GM21447 (cell line): ENCODE measurements around the gene NDE1.

Experiments used
- ATAC-seq: cut with Tn5 transposase; IDR thresholded peaks from one replicate; pipeline ENCODE4 v1.9.1; 2021; ENCODE audit not compliant: unreplicated experiment

The NDE1 gene

DNA sequence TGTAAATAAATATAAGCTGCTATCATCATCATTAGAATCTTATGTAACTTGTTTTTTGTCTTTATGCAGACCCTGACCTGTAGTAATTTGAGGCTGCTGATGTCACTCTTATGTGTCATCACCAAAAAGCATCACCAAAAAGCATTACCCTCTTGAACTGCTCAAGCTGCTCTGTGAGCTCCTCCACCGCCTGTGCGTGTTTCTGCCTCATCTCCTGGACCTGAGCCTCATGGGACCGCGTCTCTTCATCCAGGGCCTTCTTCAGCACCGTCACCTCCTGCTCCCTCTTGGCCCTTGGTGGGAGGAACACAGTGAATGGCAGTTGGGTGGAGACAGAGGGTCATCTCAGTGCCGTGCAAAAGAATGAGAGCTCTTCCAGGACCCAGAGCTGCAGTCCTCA lies 82.4 kb downstream of the NDE1 start:
- ATAC-seq: no peak

DNA sequence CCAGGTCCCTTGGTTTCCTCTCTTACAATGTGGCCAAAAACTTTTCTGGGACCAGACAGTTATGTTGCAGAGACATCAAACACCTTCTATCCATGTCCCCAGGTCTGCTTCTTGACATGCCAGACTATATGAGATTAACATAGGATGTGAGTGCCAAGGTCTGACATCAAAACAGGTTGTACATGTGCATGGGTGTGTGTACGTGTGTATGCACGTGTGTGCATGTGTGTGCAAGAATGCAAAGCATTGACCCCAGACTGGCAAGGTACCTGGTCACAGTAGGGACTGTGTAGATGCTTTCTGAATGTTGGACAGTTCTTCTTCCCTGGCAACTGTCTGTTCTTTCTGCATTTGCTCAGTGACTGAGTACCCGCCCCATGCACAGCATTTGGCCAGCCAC lies 85.6 kb downstream of the NDE1 start:
- ATAC-seq: no peak

DNA sequence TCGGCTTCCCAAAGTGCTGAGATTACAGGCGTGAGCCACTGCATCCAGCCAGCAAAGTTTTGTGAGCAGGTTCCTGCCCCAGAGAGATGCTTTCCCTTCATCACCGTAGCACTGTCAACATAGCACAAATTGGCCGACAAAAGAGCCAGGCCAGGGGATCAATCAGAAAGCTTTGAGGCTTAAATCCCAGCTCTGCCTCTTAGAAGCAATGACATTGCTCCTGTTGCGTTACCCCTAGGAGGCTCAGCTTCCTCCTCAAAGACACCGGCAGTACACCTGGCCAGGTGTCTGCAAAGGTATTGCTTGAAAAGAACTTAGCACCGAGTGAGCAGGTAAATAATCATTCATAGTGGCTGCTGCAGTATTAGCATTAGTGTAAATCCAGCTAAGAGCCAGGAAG lies 86.5 kb downstream of the NDE1 start:
- no peak for ATAC-seq

DNA sequence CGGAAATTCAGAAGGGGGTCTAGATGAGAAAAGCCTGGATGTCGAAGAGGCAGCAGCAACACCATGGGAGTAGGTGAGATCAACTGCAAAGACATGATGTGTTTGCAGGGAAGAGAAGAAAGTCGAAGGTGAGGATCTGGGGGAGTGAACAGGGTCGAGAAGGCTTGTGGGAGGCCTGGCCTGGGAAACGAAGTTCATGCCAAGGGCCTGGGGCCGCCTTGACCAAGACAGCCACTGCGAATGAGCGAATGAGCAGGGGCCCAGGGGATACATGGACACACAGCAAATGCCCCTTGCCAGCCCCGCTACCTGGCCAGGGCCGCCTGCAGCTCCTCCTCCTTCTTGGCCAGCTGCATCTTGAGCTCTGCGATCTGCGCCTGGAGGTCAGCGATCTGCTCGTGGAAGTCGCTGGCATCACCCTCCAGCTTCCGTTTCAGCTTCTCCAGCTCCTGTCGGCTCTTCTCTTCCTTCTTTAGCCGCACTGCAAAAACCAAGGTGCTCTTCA lies 87.1 kb downstream of the NDE1 start:
- ATAC-seq: no peak

DNA sequence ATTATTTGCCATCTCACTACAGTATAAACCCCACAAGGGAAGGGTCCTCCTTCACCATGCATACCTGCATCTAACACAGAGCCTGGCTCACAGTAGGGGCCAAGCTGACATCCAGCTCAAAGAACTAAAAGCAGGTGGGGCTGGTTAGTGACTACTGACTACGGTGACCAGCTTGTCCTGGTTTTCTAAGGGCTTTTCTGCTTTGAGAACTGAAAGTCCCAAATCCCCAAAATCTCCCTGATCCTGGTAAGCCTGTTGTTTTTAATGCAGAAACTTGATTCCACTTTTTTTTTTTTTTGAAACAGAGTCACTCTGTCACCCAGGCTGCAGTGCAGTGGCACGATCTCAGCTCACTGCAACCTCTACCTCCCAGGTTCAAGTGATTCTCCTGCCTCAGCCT lies 89.4 kb downstream of the NDE1 start:
- no peak for ATAC-seq

DNA sequence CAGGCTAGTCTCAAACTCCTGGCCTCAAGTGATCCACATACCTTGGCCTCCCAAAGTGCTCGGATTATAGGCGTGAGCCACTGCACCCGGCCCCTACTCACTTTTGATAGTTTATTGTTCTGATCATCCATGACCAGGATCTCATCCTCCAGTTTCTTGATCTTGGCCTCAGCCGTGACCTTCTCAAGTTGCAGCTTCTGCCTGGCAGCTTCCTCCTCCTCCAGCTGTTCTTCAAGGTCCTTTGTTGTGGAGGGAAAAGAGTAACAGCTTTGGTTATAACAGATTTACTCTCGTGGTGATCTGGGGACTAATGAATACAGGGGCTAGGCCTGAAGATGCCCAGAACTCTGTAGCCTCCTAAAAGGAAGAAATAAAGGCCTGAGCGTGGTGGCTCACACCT lies 89.9 kb downstream of the NDE1 start:
- ATAC-seq: no peak

DNA sequence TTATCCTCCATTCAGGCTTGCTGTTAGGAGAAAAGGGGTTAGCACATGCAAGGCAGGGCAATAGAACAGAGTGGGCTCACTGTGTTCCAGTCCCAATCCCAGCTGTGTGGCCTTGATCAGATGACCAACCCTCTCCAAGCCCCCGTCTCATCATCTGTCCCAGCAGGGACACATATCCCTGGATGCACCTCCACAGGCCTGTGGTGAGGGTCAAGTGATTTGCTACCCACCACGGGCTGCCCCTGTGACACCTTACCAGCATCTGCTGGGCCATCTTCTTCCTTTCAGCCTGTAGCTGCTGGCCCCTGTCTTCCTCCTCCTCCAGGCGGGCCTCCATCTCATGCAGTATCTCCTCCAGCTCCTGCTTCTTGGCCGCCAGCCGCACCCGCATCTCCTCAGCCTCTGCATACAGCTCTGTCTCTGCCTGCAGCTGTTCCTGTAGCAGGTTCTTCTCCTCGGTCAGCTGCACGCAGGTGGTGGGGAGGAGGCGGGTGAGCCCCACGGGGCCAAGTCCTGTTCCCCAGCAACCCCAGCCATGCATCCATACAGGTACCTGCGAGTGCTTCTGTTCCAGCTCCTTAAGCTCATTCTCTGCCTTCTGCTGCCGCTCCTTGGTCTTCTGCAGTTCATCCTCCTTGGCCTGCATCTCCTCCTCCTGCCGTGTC lies 91.3 kb downstream of the NDE1 start:
- no peak for ATAC-seq

DNA sequence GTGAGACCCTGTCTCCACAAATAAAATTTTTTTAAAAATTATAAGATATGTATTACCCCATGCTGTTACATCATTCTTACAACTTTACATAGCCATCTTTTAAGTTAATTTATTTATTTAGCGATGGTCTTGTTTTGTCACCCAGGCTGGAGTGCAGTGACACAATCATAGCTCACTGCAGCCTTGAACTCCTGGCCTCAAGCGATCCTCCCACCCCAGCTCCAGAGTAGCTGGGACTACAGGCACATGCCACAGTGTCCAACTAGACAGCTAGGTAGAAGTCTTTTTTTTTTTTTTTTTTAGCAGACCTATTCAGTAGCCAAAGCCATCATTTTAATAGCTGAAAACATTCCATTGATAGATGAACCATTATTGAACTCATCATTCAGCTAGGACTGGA lies 92.7 kb downstream of the NDE1 start:
- ATAC-seq: no peak

DNA sequence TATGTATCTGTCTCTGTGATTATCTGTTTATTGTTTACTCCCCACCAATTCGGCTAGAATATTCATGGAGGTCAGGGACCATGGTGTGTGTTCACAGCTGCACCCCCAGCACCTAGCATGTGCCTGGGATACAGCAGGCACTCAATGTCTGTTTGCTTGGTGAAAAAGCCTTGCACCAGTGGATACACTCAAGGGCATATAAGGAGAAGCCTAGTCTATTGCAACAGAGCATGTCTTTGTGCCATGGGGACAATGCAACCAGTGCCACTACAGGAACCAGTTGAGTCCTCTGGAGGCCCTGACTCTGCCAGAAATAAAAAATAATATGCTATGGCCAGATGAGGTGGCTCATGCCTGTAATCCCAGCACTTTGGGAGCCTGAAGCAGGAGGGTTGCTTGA lies 93.6 kb downstream of the NDE1 start:
- no peak for ATAC-seq

DNA sequence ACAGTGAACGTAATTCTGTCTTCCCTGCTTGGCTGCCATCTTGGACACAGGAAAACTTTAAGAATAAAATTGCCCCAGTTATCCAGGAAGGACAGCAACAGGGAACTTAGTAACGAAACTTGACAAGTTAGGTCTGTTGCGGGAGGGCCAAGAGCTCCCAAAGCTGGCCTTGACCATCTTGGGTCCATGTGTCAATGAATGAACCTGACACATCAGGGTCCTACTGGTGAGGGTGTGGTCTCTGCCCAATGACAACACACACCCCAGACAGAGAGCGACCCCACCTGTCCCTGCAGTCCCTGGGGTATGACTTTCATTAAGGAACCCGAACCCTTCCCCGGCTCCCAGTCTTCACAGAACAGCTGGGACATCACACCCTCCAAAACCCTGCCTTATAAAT lies 96.3 kb downstream of the NDE1 start:
- no peak for ATAC-seq

DNA sequence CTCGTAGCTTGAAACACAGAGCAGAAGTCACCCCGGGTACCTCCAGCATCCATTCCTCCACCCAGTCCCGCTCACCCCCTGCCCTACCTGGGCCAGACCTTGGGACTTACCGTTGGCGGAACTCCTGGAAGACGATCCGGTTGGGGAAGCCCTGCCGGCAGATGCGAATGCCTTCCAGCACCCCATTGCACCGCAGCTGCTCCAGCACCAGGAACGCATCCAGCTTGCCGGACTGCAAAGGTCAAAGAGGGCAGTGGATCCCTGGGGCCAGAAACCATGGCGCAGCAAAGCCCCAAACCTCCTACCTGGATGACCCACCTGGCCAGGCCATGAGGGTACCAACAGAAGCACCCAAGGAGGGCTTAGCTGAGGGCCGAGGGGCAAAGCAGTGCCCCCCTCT lies 97.9 kb downstream of the NDE1 start:
- no peak for ATAC-seq

DNA sequence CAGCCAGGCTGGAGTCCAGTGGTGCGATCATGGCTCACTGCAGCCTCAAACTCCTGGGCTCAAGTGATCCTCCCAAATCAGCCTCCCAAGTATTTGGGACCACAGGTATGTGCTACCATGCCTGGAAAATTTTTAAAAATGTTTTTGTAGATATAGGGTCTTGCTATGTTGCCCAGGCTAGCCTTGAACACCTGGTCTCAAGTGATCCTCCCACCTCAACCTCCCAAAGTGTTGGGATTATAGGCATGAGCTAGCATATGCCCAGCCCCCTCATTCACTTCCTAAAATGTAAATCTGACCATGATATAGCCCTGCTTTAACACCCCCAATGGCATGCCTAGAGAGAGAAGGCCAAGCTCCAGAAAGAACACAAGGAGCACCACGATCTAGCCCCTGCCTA lies 98.6 kb downstream of the NDE1 start:
- no peak for ATAC-seq

DNA sequence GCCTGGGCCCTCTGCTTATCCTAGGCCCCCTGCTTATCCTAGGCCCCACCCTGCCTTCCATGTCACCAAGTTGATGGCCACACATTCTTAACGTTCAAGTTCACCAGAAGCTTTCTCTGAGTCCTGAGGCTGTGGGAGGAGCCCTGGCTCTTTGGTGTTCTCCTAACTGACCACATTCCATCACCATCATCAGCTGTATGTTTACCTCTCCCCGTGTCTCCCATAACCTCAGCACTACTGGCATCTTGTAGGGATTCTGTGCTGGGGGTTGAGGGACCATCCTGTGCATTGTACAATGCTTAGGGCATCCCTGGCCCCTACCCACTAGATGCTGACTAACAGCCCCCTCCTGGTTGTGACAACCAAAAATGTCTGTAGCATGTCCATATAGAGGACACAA lies 99.3 kb downstream of the NDE1 start:
- no peak for ATAC-seq

DNA sequence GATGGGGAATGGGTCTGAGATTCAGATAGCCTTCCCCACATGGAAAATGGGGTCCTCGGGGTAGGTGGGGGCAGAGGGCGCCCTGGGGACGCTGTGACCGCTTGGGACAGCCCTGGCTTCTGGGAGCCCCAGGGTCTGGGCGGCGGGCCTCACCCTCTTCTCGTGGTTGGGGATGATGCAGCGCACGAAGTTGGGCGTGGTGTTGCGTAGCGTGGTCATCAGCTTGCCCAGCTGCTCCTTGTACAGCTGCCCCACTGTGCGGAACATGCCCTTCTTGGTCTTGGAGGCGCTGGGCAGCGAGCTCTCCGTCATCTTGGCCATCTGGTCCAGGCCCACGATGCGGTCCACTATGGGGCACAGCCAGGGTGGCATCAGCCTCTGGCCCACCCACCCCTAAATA lies 99.9 kb downstream of the NDE1 start:
- ATAC-seq: no peak

DNA sequence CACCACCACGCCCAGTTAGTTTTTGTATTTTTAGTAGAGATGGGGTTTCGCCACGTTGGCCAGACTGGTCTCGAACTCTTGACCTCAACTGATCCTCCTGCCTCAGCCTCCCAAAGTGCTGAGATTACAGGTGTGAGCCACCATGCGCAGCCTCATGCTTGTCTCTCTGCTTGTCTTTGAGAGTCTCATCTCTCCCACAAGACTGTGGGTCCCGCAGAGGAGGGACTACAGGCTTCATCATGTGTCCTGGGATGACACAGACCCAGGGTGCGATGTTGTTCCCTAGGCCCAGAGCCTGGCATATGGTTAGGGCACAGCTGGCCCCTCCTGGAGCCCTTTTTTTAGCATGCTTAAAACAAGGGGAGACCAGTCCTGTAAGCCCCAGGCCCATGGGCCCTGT lies 101.9 kb downstream of the NDE1 start:
- ATAC-seq: no peak

DNA sequence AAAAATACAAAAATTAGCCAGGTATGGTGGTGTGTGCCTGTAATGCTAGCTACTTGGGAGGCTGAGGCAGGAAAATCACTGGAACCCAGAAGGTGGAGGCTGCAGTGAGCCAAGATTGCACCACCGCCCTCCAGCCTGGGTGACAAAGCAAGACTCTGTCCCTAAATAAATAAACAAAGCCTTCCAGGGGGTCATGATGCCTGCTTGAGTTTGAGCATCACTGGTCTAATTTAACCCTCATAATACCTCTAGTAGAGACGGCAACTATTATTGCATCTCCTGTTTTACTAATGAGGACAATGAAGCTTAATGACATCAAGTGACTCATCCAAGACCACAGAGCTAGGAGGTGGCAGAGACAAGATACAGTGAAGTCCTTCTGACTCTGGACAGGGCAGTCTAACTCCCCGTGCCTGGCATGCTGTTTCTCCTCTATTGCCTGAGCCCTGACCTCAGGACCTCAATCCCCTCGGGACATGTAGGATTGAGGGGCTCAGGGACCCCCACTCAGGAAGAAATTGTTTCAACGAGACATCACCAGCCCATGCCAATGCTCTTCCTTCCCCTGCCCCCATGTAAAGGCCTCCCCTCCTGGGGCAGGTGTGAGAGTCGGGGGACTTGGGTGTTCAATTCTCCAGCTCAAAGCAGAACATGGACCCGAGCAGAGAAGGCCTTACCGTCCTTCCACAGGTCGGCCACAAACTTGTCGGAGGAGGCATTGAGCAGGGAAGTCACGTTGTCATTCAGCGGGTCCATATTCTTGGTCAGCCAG lies 102.9 kb downstream of the NDE1 start:
- ATAC-seq: no peak

DNA sequence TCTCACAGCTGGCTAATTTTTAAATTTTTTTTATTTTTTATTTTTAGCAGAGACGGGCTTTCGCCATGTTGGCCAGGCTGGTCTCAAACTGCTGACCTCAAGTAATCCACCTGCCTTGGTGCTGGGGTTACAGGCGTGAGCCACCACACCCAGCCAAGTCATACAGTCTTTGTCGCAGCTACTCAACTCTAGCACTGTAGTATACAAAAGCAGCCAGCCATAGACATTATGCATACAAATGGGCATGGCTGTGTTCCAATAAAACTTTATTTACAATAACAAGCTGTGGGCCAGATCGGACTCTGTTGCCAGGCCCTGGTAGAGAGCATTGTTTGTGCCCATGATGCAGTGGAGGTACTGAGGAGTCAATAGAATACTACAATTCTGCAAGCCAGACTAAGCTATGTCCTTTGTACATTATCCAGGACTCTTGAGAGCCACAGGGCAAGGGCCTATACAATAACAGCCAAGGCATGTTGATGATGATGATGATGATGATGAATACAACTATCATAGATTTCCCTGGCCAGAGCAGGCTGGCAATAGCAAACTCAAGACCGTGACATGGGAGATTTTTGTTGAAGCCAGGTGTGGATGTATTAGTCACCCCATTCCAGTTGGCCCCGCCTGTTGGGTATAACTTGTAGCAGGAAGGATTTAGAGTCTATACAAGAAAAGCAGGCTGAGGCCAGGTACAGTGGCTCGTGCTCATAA lies 104.9 kb downstream of the NDE1 start:
- no peak for ATAC-seq

DNA sequence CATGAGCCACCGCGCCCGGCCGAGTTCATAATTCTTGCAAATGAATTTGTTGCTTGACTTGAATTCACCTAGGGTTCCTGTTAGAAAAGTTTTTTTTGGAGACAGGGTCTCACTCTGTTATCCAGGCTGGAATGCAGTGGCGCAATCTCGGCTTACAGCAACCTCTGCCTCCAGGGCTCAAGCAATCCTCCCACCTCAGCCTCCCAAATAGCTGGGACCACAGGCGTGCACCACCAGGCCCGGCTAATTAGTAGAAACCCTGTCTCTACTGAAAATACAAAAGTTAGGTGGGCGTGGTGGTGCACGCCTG lies 107.0 kb downstream of the NDE1 start:
- ATAC-seq: no peak

DNA sequence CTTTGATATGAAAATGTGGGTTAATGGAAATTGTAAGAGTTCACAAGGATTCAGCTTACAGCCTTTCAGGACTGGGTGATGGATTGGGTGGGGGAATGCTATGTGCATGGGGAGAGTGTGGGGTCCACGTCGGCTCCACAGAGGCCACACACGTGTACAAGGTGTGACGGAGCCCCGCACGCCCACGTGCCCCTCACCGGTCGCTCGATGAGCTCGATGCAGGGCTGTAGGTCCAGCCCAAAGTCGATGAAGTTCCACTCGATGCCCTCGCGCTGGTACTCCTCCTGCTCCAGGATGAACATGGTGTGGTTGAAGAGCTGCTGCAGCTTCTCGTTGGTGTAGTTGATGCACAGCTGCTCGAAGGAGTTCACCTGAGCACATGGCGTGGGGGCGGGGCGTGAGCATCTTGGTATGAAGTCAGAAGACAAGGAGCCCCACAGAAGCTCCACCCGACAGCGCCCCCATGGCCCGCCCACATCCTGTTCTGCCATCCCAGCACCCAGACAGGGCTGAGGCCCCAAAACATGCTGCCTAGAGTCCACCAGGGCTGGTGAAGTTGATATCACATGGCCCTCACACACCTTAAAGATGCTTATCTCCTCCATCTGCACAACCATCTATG lies 107.7 kb downstream of the NDE1 start:
- ATAC-seq: no peak

DNA sequence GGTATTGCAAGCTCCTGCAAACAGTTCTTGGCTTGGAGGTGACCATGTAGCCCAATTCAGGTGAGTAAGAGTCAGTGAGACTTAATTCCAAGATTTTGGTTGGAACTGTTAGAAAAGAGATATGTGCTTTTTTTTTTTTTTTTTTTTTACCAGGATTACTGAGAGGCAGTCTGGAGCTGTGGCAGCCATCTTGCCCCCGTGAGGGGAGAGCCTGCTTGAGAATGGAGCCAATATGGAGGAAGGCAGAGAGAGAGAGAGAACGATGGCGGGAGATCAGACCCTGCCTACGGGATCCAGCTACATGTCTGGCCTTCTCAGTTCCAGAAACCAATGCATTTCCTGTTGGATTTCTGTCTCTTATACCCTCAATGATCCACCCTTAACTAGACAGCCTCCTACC lies 109.0 kb downstream of the NDE1 start:
- no peak for ATAC-seq

DNA sequence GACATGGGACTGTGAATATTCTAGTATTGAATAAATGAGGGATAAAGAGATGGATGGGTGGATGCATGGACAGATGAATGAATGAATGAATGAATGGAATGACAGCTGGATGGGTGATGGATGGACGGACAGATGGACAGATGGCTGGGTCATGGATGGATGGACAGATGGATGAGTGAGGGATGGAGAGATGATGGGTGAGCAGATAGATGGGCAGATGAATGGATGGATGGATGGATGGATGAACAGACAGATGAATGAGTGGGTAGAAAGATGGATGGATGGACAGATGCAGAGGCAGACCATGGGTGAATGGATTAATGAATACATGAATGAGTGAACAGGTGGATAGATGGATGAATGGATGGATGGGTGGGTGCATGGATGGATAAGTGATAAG lies 110.1 kb downstream of the NDE1 start:
- no peak for ATAC-seq

DNA sequence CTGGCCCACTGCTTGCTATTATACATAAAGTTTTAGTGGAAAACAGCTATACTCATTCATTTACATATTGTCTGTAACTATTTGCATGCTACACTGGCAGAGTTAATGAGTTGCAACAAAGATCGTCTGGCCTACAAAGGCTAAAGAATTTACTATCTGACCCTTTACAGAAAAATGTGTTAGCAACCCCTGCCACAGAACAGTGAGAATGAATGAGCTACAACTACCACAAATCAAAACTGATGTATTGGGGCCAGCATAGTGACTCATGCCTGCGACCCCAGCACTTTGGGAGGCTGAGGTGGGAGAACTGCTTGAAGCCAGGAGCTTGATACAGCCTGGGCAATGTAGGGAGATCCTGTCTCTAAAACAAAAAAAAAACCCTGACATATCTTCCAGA lies 114.1 kb downstream of the NDE1 start:
- ATAC-seq: no peak
